Progenitor cell of endocrine pancreas (in vitro differentiated cells): ENCODE measurements around the gene RAD54L2. TPM values are rescaled to one million over a fixed set of nuclear protein-coding genes. Genes with fewer than 3 reads are reported as not detected.
"Not testable (repeated sequence)": the region's sequence is repeated elsewhere in the genome, so short reads cannot be mapped to it uniquely, and the experiment has no call there.

Experiments used
- DNase-seq: peaks from one replicate; pipeline ENCODE4 v3.0.0; 2021; ENCODE audit warnings: low spot score; ENCODE audit not compliant: unreplicated experiment
- H3K27ac Mint-ChIP-seq: 2 replicates; pipeline ENCODE4 v1.8.0; 2021; ENCODE audit warnings: mild to moderate bottlenecking, moderate library complexity, mixed read lengths
- H3K27me3 Mint-ChIP-seq: 2 replicates; pipeline ENCODE4 v1.8.0; 2021; ENCODE audit warnings: mixed read lengths
- H3K36me3 Mint-ChIP-seq: 2 replicates; pipeline ENCODE4 v1.8.0; 2022; ENCODE audit warnings: mixed read lengths; ENCODE audit not compliant: insufficient read depth
- H3K4me1 Mint-ChIP-seq: 2 replicates; pipeline ENCODE4 v1.8.0; 2021; ENCODE audit warnings: low read depth, mixed read lengths
- H3K4me3 Mint-ChIP-seq: 2 replicates; pipeline ENCODE4 v1.8.0; 2021; ENCODE audit warnings: low read depth, mild to moderate bottlenecking, moderate library complexity, mixed read lengths
- H3K9me3 Mint-ChIP-seq: 2 replicates; pipeline ENCODE4 v1.8.0; 2021; ENCODE audit warnings: low read depth, mixed read lengths
- CTCF ChIP-seq: fragments of 200-600 bp; sonication (generic); IDR thresholded peaks from one replicate; pipeline ENCODE4 v1.5.0; 2021; ENCODE audit warnings: antibody characterized with exemption, mild to moderate bottlenecking; ENCODE audit not compliant: unreplicated experiment
- total RNA-seq: library from RNA; stranded (reverse); gene quantifications from 2 replicates; pipeline ENCODE4 v1.2.1, GENCODE V29; 2021

Gene RAD54L2
- total RNA-seq, 1 donor from 2014 or later: 47.2 TPM

- peaks cover 1% of the 10 kb centered on the region for H3K4me1 Mint-ChIP-seq
- H3K4me3 Mint-ChIP-seq: no peak overlapping the region
- TF ChIP-seq CTCF: no peak
- peaks cover 2% of the 10 kb centered on the region for H3K36me3 Mint-ChIP-seq
- no peaks in the 10 kb centered on the region for H3K27me3 Mint-ChIP-seq
- no peaks in the 10 kb centered on the region for H3K9me3 Mint-ChIP-seq
- DNase-seq: no peak
- no peak overlapping the region for H3K27ac Mint-ChIP-seq
Measured at GRCh38 chr3:51549311-51549710, 10.8 kb downstream of the RAD54L2 start.

- no peak overlapping the region for H3K4me3 Mint-ChIP-seq
- DNase-seq: no peak
- H3K36me3 Mint-ChIP-seq: peaks cover 2% of the 10 kb centered on the region
- no peak overlapping the region for H3K27ac Mint-ChIP-seq
- no peaks in the 10 kb centered on the region for H3K27me3 Mint-ChIP-seq
- H3K4me1 Mint-ChIP-seq: no peaks in the 10 kb centered on the region
- TF ChIP-seq CTCF: no peak
- no peaks in the 10 kb centered on the region for H3K9me3 Mint-ChIP-seq
Measured at GRCh38 chr3:51550080-51550819, 11.7 kb downstream of the RAD54L2 start.

GRCh38 chr3:51557993-51558392, 19.5 kb downstream of the RAD54L2 start:
- peaks cover 6% of the 10 kb centered on the region for H3K36me3 Mint-ChIP-seq
- no peak overlapping the region for H3K4me3 Mint-ChIP-seq
- H3K4me1 Mint-ChIP-seq: peaks cover 2% of the 10 kb centered on the region
- no peaks in the 10 kb centered on the region for H3K27me3 Mint-ChIP-seq
- no peak for TF ChIP-seq CTCF
- DNase-seq: no peak
- no peak overlapping the region for H3K27ac Mint-ChIP-seq
- H3K9me3 Mint-ChIP-seq: no peaks in the 10 kb centered on the region

GRCh38 chr3:51559411-51559888, 20.9 kb downstream of the RAD54L2 start:
- DNase-seq: no peak
- H3K27ac Mint-ChIP-seq: no peak overlapping the region
- no peaks in the 10 kb centered on the region for H3K9me3 Mint-ChIP-seq
- peaks cover 3% of the 10 kb centered on the region for H3K36me3 Mint-ChIP-seq
- H3K27me3 Mint-ChIP-seq: no peaks in the 10 kb centered on the region
- TF ChIP-seq CTCF: no peak
- H3K4me3 Mint-ChIP-seq: no peak overlapping the region
- peaks cover 13% of the 10 kb centered on the region for H3K4me1 Mint-ChIP-seq

- H3K4me1 Mint-ChIP-seq: peaks cover 13% of the 10 kb centered on the region
- no peak overlapping the region for H3K4me3 Mint-ChIP-seq
- no peak for DNase-seq
- no peak for TF ChIP-seq CTCF
- no peaks in the 10 kb centered on the region for H3K9me3 Mint-ChIP-seq
- no peaks in the 10 kb centered on the region for H3K27me3 Mint-ChIP-seq
- no peak overlapping the region for H3K27ac Mint-ChIP-seq
- H3K36me3 Mint-ChIP-seq: peaks cover 3% of the 10 kb centered on the region
Measured at GRCh38 chr3:51559961-51560360, 21.4 kb downstream of the RAD54L2 start.

- peaks cover 22% of the 10 kb centered on the region for H3K4me1 Mint-ChIP-seq
- not testable (repeated sequence) for H3K36me3 Mint-ChIP-seq, H3K27me3 Mint-ChIP-seq, H3K27ac Mint-ChIP-seq, H3K9me3 Mint-ChIP-seq, DNase-seq, H3K4me3 Mint-ChIP-seq
Measured at GRCh38 chr3:51562403-51562802, 23.9 kb downstream of the RAD54L2 start.
